Activated CD4-positive, alpha-beta T cell treated with anti-CD3 and anti-CD28 coated beads, Interleukin-10, Interleukin-2, amounts not matched to agents 100 ng/mL and 50 ng/mL, durations not matched to agents 16 hours and 8 hours (primary cell): ENCODE data around the gene APOA4.

Experiments
- DNase-seq: peaks from one replicate; pipeline ENCODE4 v3.0.0-alpha.2; 2020

Gene APOA4

GRCh38 chr11:116772443-116773202, 50.5 kb downstream of the APOA4 start, which contains the start of gene BUD13:
TSS of gene BUD13 (minus strand) at chr11:116772987. CDS start at chr11:116772964, 23 bp downstream.
- DNase-seq, result peak; percentile 95

- DNase-seq, result no peak
These were observed 51.2 kb downstream of the APOA4 start for GRCh38 chr11:116771935-116772334.
